ENCODE data around the gene SCN2A.

- TF ChIP-seq CTCF (IDR thresholded peaks at IDR 0.05 in 2 of 3, conservative IDR thresholded peaks at IDR 0.05 in 1 of 3; ENCODE audit: control insufficient read depth in 2 of 3, extremely low read depth in 1 of 3, insufficient read depth in 1 of 3, low read depth in 3 of 3, low read length in 3 of 3) (no peak), ZBED1 (IDR thresholded peaks at IDR 0.05; ENCODE audit: borderline replicate concordance) (no peak)
Measured at GRCh38 chr2:165275932-165276331, 36.7 kb downstream of the SCN2A start.
